GM12878 (cell line): ENCODE results near the gene OTOG. TPM values are rescaled to one million over a fixed set of nuclear protein-coding genes. Genes with fewer than 3 reads are reported as not detected.

Source experiments
- ATAC-seq: fragments of 200-7000 bp; cut with Tn5 transposase; 3 replicates; pipeline ENCODE4 v1.9.1; 2020; ENCODE audit warnings: mild to moderate bottlenecking, moderate library complexity
- BruUV-seq: library from RNA; stranded (reverse); fragments of 400-500 nt; replicated peaks from 2 replicates; lab custom pipeline; 2021; lab: Mats Ljungman, UMichigan
- CTCF ChIA-PET: fragments of 300-600 bp; sonication (Branson Sonifier 250); formaldehyde crosslinking; extraction: SDS; loops from one replicate; lab custom pipeline; 2021; ENCODE audit warnings: inconsistent platforms; lab: Yijun Ruan, JAX
- POLR2A ChIA-PET: fragments of 350-600 bp; formaldehyde crosslinking; extraction: SDS; loops from one replicate; lab custom pipeline; 2021; ENCODE audit warnings: inconsistent platforms; lab: Charles Lee
- RAD21 ChIA-PET: fragments of 300-600 bp; sonication (Branson Sonifier 250); formaldehyde crosslinking; loops from one replicate; lab custom pipeline; 2023; ENCODE audit warnings: antibody characterized with exemption; ENCODE audit not compliant: unreplicated experiment; lab: Charles Lee
- SMC1A ChIA-PET: fragments of 300-600 bp; sonication (Branson Sonifier 250); formaldehyde crosslinking; loops from one replicate; lab custom pipeline; 2023; ENCODE audit not compliant: unreplicated experiment, uncharacterized antibody; lab: Charles Lee
- DNase-seq: peaks from one replicate; pipeline ENCODE4 v3.0.0-alpha.2; 2011; ENCODE audit warnings: low read depth, low spot score
- FAIRE-seq: peaks from 3 replicates; lab custom pipeline; 2011; peaks lifted over from hg19 to GRCh38; lab: Jason Lieb, UNC
- H2AFZ ChIP-seq: 2 replicates; pipeline ENCODE4 v1.6.0; 2011; ENCODE audit warnings: low read depth, low read length, control low read depth; ENCODE audit not compliant: control insufficient read depth
- H3K27ac ChIP-seq: 2 replicates; pipeline ENCODE4 v1.5.1; 2011; ENCODE audit warnings: control low read depth; ENCODE audit not compliant: control insufficient read depth, insufficient read depth
- H3K27me3 ChIP-seq, 2 experiments: replicated peaks in 1 of 2; 2 replicates each; pipeline versions ENCODE4 v1.6.0 to v1.6.1; 2011; ENCODE audit warnings: low read length in 1 of 2; ENCODE audit not compliant: control insufficient read depth in 2 of 2, insufficient read depth in 2 of 2
- H3K36me3 ChIP-seq, 2 experiments: 2 replicates each; pipeline ENCODE4 v1.5.1; 2011; ENCODE audit warnings: low read length in 1 of 2; ENCODE audit not compliant: control insufficient read depth in 2 of 2, insufficient read depth in 2 of 2
- H3K4me1 ChIP-seq: 2 replicates; pipeline ENCODE4 v1.6.1; 2011; ENCODE audit warnings: mild to moderate bottlenecking, low read length, moderate library complexity, mixed read lengths; ENCODE audit not compliant: control insufficient read depth, insufficient read depth
- H3K4me2 ChIP-seq: 2 replicates; pipeline ENCODE4 v1.6.0; 2011; ENCODE audit warnings: control low read depth; ENCODE audit not compliant: control insufficient read depth, insufficient read depth
- H3K4me3 ChIP-seq: fragments of 200-600 bp; sonication (generic); 2 replicates; pipeline ENCODE4 v1.5.1; 2016
- H3K79me2 ChIP-seq: 2 replicates; pipeline ENCODE4 v1.6.0; 2011; ENCODE audit warnings: low read length; ENCODE audit not compliant: control insufficient read depth, insufficient read depth
- H3K9ac ChIP-seq: 2 replicates; pipeline ENCODE4 v1.8.0; 2011; ENCODE audit warnings: low read length, control low read depth, mixed read lengths; ENCODE audit not compliant: control insufficient read depth, insufficient read depth
- H3K9me3 ChIP-seq: replicated peaks from 3 replicates; pipeline ENCODE4 v1.5.1; 2011; ENCODE audit warnings: mild to moderate bottlenecking, low read length; ENCODE audit not compliant: control insufficient read depth, insufficient read depth
- H4K20me1 ChIP-seq: 2 replicates; pipeline ENCODE4 v1.6.0; 2011; ENCODE audit not compliant: control insufficient read depth, insufficient read depth
- BCL11A ChIP-seq: IDR thresholded peaks from 2 replicates; pipeline ENCODE4 v1.6.1; 2011; ENCODE audit warnings: low read depth, low read length
- CUX1 ChIP-seq: IDR thresholded peaks from 2 replicates; pipeline ENCODE4 v1.6.1; 2012; ENCODE audit warnings: improper control_type of control experiment, low read depth, low read length; ENCODE audit not compliant: insufficient replicate concordance
- HDAC2 ChIP-seq: fragments of 200-600 bp; sonication (generic); IDR thresholded peaks from 2 replicates; pipeline ENCODE4 v1.6.1; 2017
- KAT2A ChIP-seq: conservative IDR thresholded peaks from 2 replicates; pipeline ENCODE4 v1.6.1; 2011; ENCODE audit warnings: low read depth, low read length; ENCODE audit not compliant: control insufficient read depth
- NFYB ChIP-seq: IDR thresholded peaks from 2 replicates; pipeline ENCODE4 v1.6.1; 2011; ENCODE audit warnings: low read depth, mild to moderate bottlenecking, low read length, improper control_type of control experiment, moderate library complexity; ENCODE audit not compliant: insufficient read depth
- RELB ChIP-seq: fragments of 450-650 bp; IDR thresholded peaks from 2 replicates; pipeline ENCODE4 v1.6.1; 2017; ENCODE audit warnings: low read depth, mild to moderate bottlenecking, moderate library complexity
- WGBS: methylation state at CpG from one replicate; pipeline ENCODE4 v1.1.6; 2016; ENCODE audit warnings: low lambda C conversion rate; ENCODE audit not compliant: insufficient replicate concordance, insufficient coverage; ENCODE audit errors: missing lambda C conversion rate; 5-methylcytosine and 5-hydroxymethylcytosine counted together
- in situ Hi-C: fragments of 300-500 bp; cut with MboI; formaldehyde crosslinking; loops from 9 replicates; pipeline ENCODE4 v1.14.3; 2018; ENCODE audit warnings: mixed read lengths
- intact Hi-C: fragments of 100-400 bp; cut with micrococcal nuclease; formaldehyde crosslinking; loops from one replicate; pipeline ENCODE4 v1.14.2; 2022; ENCODE audit not compliant: unreplicated experiment
- polyA plus RNA-seq, 11 experiments: library from polyadenylated mRNA; depleted of rRNA in 4 of 11; unstranded in 6 of 11; stranded (reverse) in 5 of 11; fragments of >200 nt; fragmentation: Nextera tagmentation in 4 of 11; fragmentation: Illumina TruSeq in 1 of 11; extraction: Ambion mirVana in 4 of 11; extraction: Trizol in 1 of 11; gene quantifications; 1 replicate in 1 of 11; 2 replicates in 10 of 11; pipeline versions ENCODE4 v1.2.1 to v1.2.3, GENCODE V29; 2011 to 2016; ENCODE audit warnings: inconsistent platforms in 2 of 11, missing spikeins in 2 of 11, low read depth in 1 of 11
- total RNA-seq, 4 experiments: library from RNA; depleted of rRNA in 3 of 4; stranded (reverse); fragments of >200 nt in 3 of 4; fragmentation: Illumina TruSeq in 1 of 4; extraction: Trizol in 1 of 4; gene quantifications; 2 replicates each; pipeline versions ENCODE4 v1.2.1 to v1.2.3, GENCODE V29; 2013 to 2021
- TF ChIP-seq, protein P1 (sequence below): fragments of 450-650 bp; IDR thresholded peaks from 2 replicates; pipeline ENCODE4 v1.6.1; 2018; ENCODE audit warnings: borderline replicate concordance, mild to moderate bottlenecking; ENCODE audit not compliant: partially characterized antibody

Gene OTOG
- total and polyA plus RNA-seq, 10 of the 15 experiments (the other 5 are each of a cell fraction or from before 2014, with no cell fraction given): not detected

DNA sequence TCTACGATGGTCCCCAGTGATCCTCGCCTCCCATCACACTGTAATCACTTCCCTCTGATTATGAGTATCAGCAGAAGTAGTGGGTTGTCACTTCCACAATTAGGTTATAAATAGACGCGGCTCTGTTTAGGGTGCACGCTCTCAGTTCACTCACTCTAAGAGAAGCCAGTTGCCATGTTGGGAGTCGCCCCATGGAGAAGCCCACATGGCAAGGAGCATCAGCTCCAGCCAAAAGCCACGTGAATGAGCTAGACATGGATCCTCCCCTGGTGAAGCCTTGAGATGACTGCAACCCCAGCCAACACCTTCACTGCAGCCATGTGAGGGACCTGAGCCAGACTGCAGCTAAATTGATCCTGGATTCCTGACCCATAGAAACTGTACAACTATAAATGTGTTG is 145.9 kb downstream of the OTOG start:
- SMC1A ChIA-PET: interaction anchor here (1.0 kb wide), 1 partner anchor 24 kb away, joined by 3 read pairs; no protein-coding TSS in a partner anchor
- in situ Hi-C loops: no loop called here
- FAIRE-seq (no peak), DNase-seq (no peak), ATAC-seq (no peak)
- POLR2A ChIA-PET: no interaction called here
- H3K9me3 ChIP-seq: no peaks in the 10 kb centered on the region; the same call in 2 of the 3 replicates
- TF ChIP-seq KAT2A (no peak), RELB (no peak), HDAC2 (no peak), NFYB (no peak), CUX1 (no peak), BCL11A (no peak)
- TF ChIP-seq, protein P1, sequence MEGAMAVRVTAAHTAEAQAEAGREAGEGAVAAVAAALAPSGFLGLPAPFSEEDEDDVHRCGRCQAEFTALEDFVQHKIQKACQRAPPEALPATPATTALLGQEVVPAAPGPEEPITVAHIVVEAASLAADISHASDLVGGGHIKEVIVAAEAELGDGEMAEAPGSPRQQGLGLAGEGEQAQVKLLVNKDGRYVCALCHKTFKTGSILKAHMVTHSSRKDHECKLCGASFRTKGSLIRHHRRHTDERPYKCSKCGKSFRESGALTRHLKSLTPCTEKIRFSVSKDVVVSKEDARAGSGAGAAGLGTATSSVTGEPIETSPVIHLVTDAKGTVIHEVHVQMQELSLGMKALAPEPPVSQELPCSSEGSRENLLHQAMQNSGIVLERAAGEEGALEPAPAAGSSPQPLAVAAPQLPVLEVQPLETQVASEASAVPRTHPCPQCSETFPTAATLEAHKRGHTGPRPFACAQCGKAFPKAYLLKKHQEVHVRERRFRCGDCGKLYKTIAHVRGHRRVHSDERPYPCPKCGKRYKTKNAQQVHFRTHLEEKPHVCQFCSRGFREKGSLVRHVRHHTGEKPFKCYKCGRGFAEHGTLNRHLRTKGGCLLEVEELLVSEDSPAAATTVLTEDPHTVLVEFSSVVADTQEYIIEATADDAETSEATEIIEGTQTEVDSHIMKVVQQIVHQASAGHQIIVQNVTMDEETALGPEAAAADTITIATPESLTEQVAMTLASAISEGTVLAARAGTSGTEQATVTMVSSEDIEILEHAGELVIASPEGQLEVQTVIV: no peak
- H2AFZ ChIP-seq: no peak overlapping the region
- H3K27me3 ChIP-seq: peaks cover 4% of the 10 kb centered on the region in 2 experiments
- H3K4me1 ChIP-seq: no peaks in the 10 kb centered on the region
- H4K20me1 ChIP-seq: no peaks in the 10 kb centered on the region
- no peak overlapping the region for H3K27ac ChIP-seq
- RAD21 ChIA-PET: no interaction called here
- CTCF ChIA-PET: no interaction called here
- H3K79me2 ChIP-seq: no peaks in the 10 kb centered on the region
- intact Hi-C loops: no loop called here
- no peak overlapping the region for H3K4me3 ChIP-seq
- H3K9ac ChIP-seq: no peak overlapping the region
- H3K4me2 ChIP-seq: no peak overlapping the region
- whole genome bisulfite sequencing: 41% methylated on average over 7 of the region's 7 CpGs
- no peaks in the 10 kb centered on the region for H3K36me3 ChIP-seq
- BruUV-seq: no TSS peak
